Natural killer cell (primary cell): ENCODE measurements around the gene F2RL3. TPM values are rescaled to one million over a fixed set of nuclear protein-coding genes. Genes with fewer than 3 reads are reported as not detected.

ENCODE experiments used
- ATAC-seq, 3 donors: fragments of 150-1000 bp in 2 of 3; fragments of 200-7000 bp in 1 of 3; cut with Tn5 transposase; 1 replicate in 1 of 3; 2 replicates in 2 of 3; pipeline ENCODE4 v1.10.0; 2021; ENCODE audit warnings: mild to moderate bottlenecking in 2 of 3, moderate library complexity in 2 of 3
- DNase-seq, 2 donors: peaks; one replicate each; pipeline versions ENCODE4 v3.0.0 to v3.0.0-alpha.2; 2013 to 2021; ENCODE audit warnings: mixed read lengths in 1 of 2
- H3K27ac ChIP-seq: one replicate; pipeline ENCODE4 v1.5.1; 2013; ENCODE audit warnings: mild to moderate bottlenecking, low read length
- H3K27me3 ChIP-seq: one replicate; pipeline ENCODE4 v1.6.1; 2013; ENCODE audit warnings: low read length; ENCODE audit not compliant: control insufficient read depth, insufficient read depth
- H3K36me3 ChIP-seq: one replicate; pipeline ENCODE4 v1.6.1; 2013; ENCODE audit warnings: low read length; ENCODE audit not compliant: control insufficient read depth, insufficient read depth
- H3K4me1 ChIP-seq: one replicate; pipeline ENCODE4 v1.6.1; 2013; ENCODE audit warnings: low read length; ENCODE audit not compliant: control insufficient read depth, insufficient read depth
- H3K4me3 ChIP-seq: one replicate; pipeline ENCODE4 v1.5.1; 2013; ENCODE audit warnings: low read length
- H3K9me3 ChIP-seq: one replicate; pipeline ENCODE4 v1.6.1; 2013; ENCODE audit warnings: low read length; ENCODE audit not compliant: control insufficient read depth, insufficient read depth
- H3K27ac Mint-ChIP-seq, 2 donors: one replicate each; pipeline ENCODE4 v1.8.0; 2022; ENCODE audit warnings: mild to moderate bottlenecking in 2 of 2, mixed read lengths in 2 of 2, moderate library complexity in 1 of 2
- H3K27me3 Mint-ChIP-seq, 2 donors: one replicate each; pipeline ENCODE4 v1.8.0; 2022; ENCODE audit warnings: low read depth in 2 of 2, mixed read lengths in 2 of 2
- H3K36me3 Mint-ChIP-seq: one replicate; pipeline ENCODE4 v1.8.0; 2022; ENCODE audit warnings: mixed read lengths
- H3K4me1 Mint-ChIP-seq, 2 donors: one replicate each; pipeline ENCODE4 v1.8.0; 2022; ENCODE audit warnings: mixed read lengths in 2 of 2
- H3K4me3 Mint-ChIP-seq: one replicate; pipeline ENCODE4 v1.8.0; 2022; ENCODE audit warnings: mild to moderate bottlenecking, moderate library complexity, mixed read lengths
- H3K9me3 Mint-ChIP-seq, 2 donors: one replicate each; pipeline ENCODE4 v1.8.0; 2022; ENCODE audit warnings: mixed read lengths in 2 of 2
- WGBS: methylation state at CpG from one replicate; pipeline ENCODE4 v1.1.7; 2013; ENCODE audit warnings: missing lambda C conversion rate; ENCODE audit not compliant: insufficient coverage; 5-methylcytosine and 5-hydroxymethylcytosine counted together
- intact Hi-C: fragments of 100-400 bp; cut with micrococcal nuclease; formaldehyde crosslinking; loops from one replicate; pipeline ENCODE4 v1.14.2; 2022
- total RNA-seq, 4 donors: library from RNA; stranded (reverse); fragments of 120-200 nt in 1 of 4; gene quantifications; one replicate each; pipeline versions ENCODE4 v1.2.3 to v1.2.4, GENCODE V29; 2013 to 2022
- TF ChIP-seq, protein P1 (sequence below): fragments of 200-600 bp; IDR thresholded peaks from one replicate; pipeline ENCODE4 v1.8.0; 2022; ENCODE audit warnings: antibody characterized with exemption

Gene F2RL3
- total RNA-seq, 3 donors from 2014 or later (not counting 1 experiment from before 2014, with no cell fraction given), result 0.24 to 0.39 (median 0.28) TPM

DNA sequence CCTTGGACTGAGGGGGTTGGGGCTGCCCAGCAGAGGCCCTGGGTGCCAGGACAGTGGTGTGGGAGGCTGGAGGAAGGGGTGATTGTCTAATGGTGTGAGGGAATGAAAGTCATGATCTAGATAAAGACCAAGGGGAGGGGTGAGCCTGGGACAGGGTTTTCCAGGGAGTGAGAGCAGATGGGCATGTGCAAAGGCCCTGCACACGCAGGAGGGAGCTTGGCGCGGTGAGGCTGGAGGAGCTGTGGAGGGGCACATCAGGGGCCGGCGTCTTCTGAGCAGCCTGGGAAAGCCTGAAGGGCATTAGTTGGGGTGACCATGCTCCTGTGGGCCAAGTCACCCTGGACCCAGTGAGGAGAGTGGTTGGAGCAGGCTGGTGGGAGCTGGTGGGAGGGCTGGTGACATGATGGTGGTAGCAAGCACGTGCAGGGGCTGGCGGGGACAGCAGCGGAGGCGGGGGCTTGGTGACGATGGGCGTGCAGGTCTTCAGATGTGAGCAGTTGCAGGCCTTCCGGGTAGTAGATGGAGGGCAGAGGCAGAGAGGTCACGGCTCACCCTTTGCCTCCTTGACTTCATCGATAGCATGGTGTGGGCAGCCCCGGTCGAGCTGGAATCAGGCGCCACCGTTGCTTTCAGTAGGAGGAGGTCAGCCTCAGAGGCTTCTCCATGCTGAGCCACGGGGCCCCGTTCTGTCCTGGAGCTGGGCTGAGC lies 20.2 kb upstream of the F2RL3 start:
- Mint-ChIP-seq H3K36me3 (no peaks in the 10 kb centered on the region), H3K27ac (no peak overlapping the region), H3K4me3 (no peak overlapping the region), H3K9me3 (no peaks in the 10 kb centered on the region), H3K4me1 (peaks cover 0 to 6% of the 10 kb centered on the region in 2 donors), H3K27me3 (no peaks in the 10 kb centered on the region)
- no peaks in the 10 kb centered on the region for H3K27me3 ChIP-seq
- peaks cover 62% of the 10 kb centered on the region for H3K36me3 ChIP-seq
- TF ChIP-seq, protein P1, sequence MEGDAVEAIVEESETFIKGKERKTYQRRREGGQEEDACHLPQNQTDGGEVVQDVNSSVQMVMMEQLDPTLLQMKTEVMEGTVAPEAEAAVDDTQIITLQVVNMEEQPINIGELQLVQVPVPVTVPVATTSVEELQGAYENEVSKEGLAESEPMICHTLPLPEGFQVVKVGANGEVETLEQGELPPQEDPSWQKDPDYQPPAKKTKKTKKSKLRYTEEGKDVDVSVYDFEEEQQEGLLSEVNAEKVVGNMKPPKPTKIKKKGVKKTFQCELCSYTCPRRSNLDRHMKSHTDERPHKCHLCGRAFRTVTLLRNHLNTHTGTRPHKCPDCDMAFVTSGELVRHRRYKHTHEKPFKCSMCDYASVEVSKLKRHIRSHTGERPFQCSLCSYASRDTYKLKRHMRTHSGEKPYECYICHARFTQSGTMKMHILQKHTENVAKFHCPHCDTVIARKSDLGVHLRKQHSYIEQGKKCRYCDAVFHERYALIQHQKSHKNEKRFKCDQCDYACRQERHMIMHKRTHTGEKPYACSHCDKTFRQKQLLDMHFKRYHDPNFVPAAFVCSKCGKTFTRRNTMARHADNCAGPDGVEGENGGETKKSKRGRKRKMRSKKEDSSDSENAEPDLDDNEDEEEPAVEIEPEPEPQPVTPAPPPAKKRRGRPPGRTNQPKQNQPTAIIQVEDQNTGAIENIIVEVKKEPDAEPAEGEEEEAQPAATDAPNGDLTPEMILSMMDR, result no peak
- H3K27ac ChIP-seq, result no peak overlapping the region
- H3K9me3 ChIP-seq, result no peaks in the 10 kb centered on the region
- intact Hi-C loops, result no loop called here
- H3K4me3 ChIP-seq, result no peak overlapping the region
- DNase-seq, result no peak
- WGBS, result 98% methylated on average over 20 of the region's 20 CpGs
- ATAC-seq, result no peak
- H3K4me1 ChIP-seq, result no peaks in the 10 kb centered on the region

DNA sequence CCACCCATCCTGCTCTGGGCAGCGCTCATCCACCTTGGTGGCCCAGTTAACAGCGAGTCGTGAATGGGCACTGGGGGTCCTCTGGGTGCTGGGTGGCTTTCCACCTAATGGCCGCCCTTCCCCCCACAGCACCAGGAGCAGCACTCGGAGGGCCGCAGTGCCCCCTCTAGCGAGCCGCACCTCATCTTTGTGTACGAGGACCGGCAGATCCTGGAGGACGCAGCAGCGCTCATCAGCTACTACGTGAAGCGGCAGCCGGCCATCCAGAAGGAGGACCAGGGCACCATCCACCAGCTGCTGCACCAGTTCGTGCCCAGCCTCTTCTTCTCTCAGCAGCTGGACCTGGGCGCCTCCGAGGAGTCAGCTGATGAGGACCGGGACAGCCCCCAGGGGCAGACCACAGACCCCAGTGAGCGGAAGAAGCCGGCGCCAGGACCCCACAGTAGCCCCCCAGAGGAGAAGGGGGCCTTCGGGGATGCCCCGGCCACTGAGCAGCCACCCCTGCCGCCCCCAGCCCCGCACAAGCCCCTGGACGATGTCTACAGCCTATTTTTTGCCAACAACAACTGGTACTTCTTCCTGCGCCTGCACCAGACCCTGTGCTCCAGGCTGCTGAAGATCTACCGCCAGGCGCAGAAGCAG lies 19.3 kb upstream of the F2RL3 start:
- H3K9me3 Mint-ChIP-seq, result peaks cover 0 to 3% of the 10 kb centered on the region in 2 donors
- intact Hi-C loops, result no loop called here
- no peaks in the 10 kb centered on the region for H3K27me3 ChIP-seq
- peaks cover 6% of the 10 kb centered on the region for H3K4me1 ChIP-seq
- H3K4me1 Mint-ChIP-seq, result peaks cover 8 to 14% of the 10 kb centered on the region in 2 donors
- H3K36me3 Mint-ChIP-seq, result peaks cover 5% of the 10 kb centered on the region
- no peak overlapping the region for H3K27ac Mint-ChIP-seq
- no peak overlapping the region for H3K4me3 Mint-ChIP-seq
- no peaks in the 10 kb centered on the region for H3K27me3 Mint-ChIP-seq
- WGBS, result 98% methylated on average over 30 of the region's 30 CpGs
- DNase-seq (no peak), ATAC-seq (no peak)
- H3K4me3 ChIP-seq, result no peak overlapping the region
- H3K27ac ChIP-seq, result no peak overlapping the region
- TF ChIP-seq, protein P1, result no peak
- peaks cover 61% of the 10 kb centered on the region for H3K36me3 ChIP-seq
- H3K9me3 ChIP-seq, result peaks cover 3% of the 10 kb centered on the region

- Mint-ChIP-seq H3K27ac (no peak overlapping the region), H3K27me3 (no peaks in the 10 kb centered on the region), H3K36me3 (peaks cover 10% of the 10 kb centered on the region), H3K4me1 (peaks cover 15 to 33% of the 10 kb centered on the region in 2 donors), H3K4me3 (no peak overlapping the region), H3K9me3 (peaks cover 0 to 9% of the 10 kb centered on the region in 2 donors)
- intact Hi-C loops, result no loop called here
- peaks cover 19% of the 10 kb centered on the region for H3K4me1 ChIP-seq
- H3K9me3 ChIP-seq, result peaks cover 4% of the 10 kb centered on the region
- TF ChIP-seq, protein P1, result no peak
- DNase-seq, result no peak
- ATAC-seq, result no peak
- WGBS, result 86% methylated on average over 5 of the region's 7 CpGs
- no peak overlapping the region for H3K27ac ChIP-seq
- no peaks in the 10 kb centered on the region for H3K27me3 ChIP-seq
- H3K4me3 ChIP-seq, result no peak overlapping the region
- peaks cover 46% of the 10 kb centered on the region for H3K36me3 ChIP-seq
These were observed 16.9 kb upstream of the F2RL3 start for GRCh38 chr19:16871871-16872270.
